ENCODE data around the gene CEP72.

GRCh38 chr5:595285-595875, 16.8 kb upstream of the CEP72 start:
- TF ChIP-seq CTCF (IDR thresholded peaks at IDR 0.05; ENCODE audit: low read length) (no peak), EZH2 (IDR thresholded peaks at IDR 0.05; ENCODE audit: borderline replicate concordance, low read length) (no peak)
